ENCODE results near the gene PDE10A.

Gene PDE10A

GRCh38 chr6:165689699-165690098 lies 26.7 kb upstream of the PDE10A start:
- TF ChIP-seq GATA2 (IDR thresholded peaks at IDR 0.05; ENCODE audit: low read depth, low read length): no peak

- TF ChIP-seq GATA2 (IDR thresholded peaks at IDR 0.05; ENCODE audit: low read depth, low read length) (no peak), GATA3 (IDR thresholded peaks at IDR 0.05; ENCODE audit: low read depth, low read length) (no peak)
Observed at GRCh38 chr6:165686596-165687365, 23.7 kb upstream of the PDE10A start.

DNA sequence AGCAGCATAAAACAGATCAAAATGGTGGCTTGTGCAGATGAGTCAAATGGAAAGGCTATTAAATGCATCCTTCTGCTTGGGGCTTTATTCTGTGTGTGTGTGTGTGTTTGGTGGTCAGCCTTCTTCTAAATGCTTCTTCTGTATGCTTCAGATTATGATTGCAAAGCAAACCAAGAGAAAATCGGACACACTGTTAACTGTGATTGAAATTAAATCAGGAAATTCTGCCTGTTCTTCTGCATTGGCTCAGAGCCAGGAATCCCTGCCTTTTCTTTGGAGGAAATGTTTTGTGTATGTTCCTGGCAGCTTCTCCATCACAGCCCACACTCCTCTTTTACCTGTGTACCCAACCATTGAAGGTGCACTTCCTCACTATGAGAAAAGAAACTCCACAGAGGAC lies 22.3 kb upstream of the PDE10A start:
- no peak for TF ChIP-seq GATA3 (IDR thresholded peaks at IDR 0.05; ENCODE audit: low read depth, low read length)
- TF ChIP-seq GATA2 (IDR thresholded peaks at IDR 0.05; ENCODE audit: low read depth, low read length): no peak

GRCh38 chr6:165684333-165684732 lies 21.3 kb upstream of the PDE10A start:
- TF ChIP-seq GATA3 (IDR thresholded peaks at IDR 0.05; ENCODE audit: low read depth, low read length): no peak
- no peak for TF ChIP-seq GATA2 (IDR thresholded peaks at IDR 0.05; ENCODE audit: low read depth, low read length)

DNA sequence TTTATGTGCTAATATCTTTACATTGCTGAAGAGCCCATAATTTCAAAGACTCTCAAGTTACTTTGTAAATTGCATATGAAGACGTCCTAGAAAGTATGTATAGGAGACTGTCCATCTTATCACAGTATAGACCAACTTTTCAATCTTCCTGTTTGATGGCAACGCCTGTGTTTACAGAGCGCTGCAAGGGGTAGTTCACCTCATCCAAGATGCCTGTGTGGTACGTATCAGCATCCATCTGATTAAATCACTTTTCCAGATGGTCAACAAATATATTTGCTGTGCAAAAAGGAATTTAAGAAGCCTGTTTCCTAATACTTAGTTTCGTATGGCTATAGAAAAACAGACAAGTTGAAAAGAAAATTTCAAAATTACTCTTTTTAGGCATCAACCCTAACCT lies 17.9 kb upstream of the PDE10A start:
- TF ChIP-seq GATA2 (IDR thresholded peaks at IDR 0.05; ENCODE audit: low read depth, low read length) (no peak), GATA3 (IDR thresholded peaks at IDR 0.05; ENCODE audit: low read depth, low read length) (no peak)

- TF ChIP-seq GATA3 (IDR thresholded peaks at IDR 0.05; ENCODE audit: low read depth, low read length) (no peak), GATA2 (IDR thresholded peaks at IDR 0.05; ENCODE audit: low read depth, low read length) (no peak)
Observed at GRCh38 chr6:165679326-165679725, 16.3 kb upstream of the PDE10A start.

- TF ChIP-seq GATA2 (IDR thresholded peaks at IDR 0.05; ENCODE audit: low read depth, low read length): no peak
- TF ChIP-seq GATA3 (IDR thresholded peaks at IDR 0.05; ENCODE audit: low read depth, low read length): no peak
Observed at GRCh38 chr6:165678904-165679303, 15.9 kb upstream of the PDE10A start.

DNA sequence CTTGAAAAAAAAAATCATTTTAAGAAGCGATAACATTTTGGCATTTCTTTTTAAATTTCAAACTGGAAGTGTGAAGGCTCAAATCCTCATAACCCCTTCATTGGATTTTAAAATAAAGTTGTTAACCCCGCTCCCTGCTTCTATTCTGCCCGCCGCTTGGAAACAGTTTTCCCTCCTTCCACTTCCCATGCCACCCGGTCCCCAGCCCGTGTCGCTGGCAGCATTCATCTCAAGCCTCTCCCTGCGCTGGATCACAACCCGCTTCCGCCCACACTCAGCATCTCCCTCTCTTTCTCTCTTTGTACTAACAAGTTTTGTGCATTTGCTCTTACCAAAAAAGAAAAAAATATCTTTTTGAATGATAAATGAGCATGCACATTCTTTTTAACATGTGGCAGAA lies 15.4 kb upstream of the PDE10A start:
- TF ChIP-seq GATA2 (IDR thresholded peaks at IDR 0.05; ENCODE audit: low read depth, low read length) (no peak), GATA3 (IDR thresholded peaks at IDR 0.05; ENCODE audit: low read depth, low read length) (no peak)

DNA sequence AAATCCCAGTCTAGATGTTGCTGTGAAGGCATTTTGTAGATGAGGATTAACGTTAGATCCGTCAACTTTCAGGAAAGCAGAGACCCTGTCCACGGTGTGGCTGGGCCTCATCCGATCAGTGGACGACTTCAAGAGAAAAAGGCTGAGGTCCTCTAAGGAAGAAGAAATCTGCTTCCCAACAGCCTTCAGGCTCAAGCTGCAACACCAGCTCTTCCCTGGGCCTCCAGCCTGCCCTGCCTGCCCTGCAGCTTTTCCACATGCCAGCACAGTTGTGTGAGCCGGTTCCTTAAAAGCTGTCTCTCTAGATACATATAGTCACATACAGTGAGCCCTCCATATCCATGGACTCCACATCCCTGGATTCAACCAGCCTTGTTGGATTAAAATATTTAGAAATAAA lies 14.1 kb upstream of the PDE10A start:
- TF ChIP-seq GATA3 (IDR thresholded peaks at IDR 0.05; ENCODE audit: low read depth, low read length) (no peak), GATA2 (IDR thresholded peaks at IDR 0.05; ENCODE audit: low read depth, low read length) (no peak)

GRCh38 chr6:165676435-165677068 lies 13.5 kb upstream of the PDE10A start:
- TF ChIP-seq GATA3 (IDR thresholded peaks at IDR 0.05; ENCODE audit: low read depth, low read length) (no peak), GATA2 (IDR thresholded peaks at IDR 0.05; ENCODE audit: low read depth, low read length) (no peak)

DNA sequence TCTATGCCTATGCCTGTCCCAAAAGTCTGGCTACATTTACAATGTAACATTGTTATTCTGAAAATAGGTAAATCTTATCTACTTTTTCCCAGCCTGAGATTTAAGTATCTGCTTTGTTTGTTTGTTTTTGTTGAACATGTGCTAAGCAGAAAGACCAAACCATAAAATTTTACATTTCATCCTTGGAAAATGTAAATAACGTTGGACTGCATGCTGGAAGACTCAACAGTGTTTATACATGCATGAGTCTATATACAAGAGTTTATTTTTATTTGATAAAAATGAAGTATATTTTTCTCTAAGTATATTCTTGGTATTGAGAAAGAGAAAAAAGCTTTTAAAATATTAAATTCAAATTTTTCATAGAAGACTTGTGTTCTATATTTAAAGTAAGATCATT lies 12.1 kb upstream of the PDE10A start:
- no peak for TF ChIP-seq GATA3 (IDR thresholded peaks at IDR 0.05; ENCODE audit: low read depth, low read length)
- TF ChIP-seq GATA2 (IDR thresholded peaks at IDR 0.05; ENCODE audit: low read depth, low read length): no peak

GRCh38 chr6:165674155-165675029 lies 11.4 kb upstream of the PDE10A start:
- no peak for TF ChIP-seq GATA2 (IDR thresholded peaks at IDR 0.05; ENCODE audit: low read depth, low read length)
- no peak for TF ChIP-seq GATA3 (IDR thresholded peaks at IDR 0.05; ENCODE audit: low read depth, low read length)

GRCh38 chr6:165671222-165671768 lies 8.3 kb upstream of the PDE10A start:
- TF ChIP-seq GATA3 (IDR thresholded peaks at IDR 0.05; ENCODE audit: low read depth, low read length) (no peak), GATA2 (IDR thresholded peaks at IDR 0.05; ENCODE audit: low read depth, low read length) (no peak)

- TF ChIP-seq GATA2 (IDR thresholded peaks at IDR 0.05; ENCODE audit: low read depth, low read length) (no peak), GATA3 (IDR thresholded peaks at IDR 0.05; ENCODE audit: low read depth, low read length) (no peak)
Observed at GRCh38 chr6:165668951-165669350, 5.9 kb upstream of the PDE10A start.

All from SH-SY5Y (cell line).